ENCODE measurements around the gene RAB7B.

- TF ChIP-seq CTCF (IDR thresholded peaks at IDR 0.05) (no peak), EP300 (IDR thresholded peaks at IDR 0.05) (no peak)
Measured at GRCh38 chr1:206032380-206033140, 29.4 kb upstream of the RAB7B start.

Data from ovary (tissue), 3 donors.